GM12873 (cell line): ENCODE results near the gene TNFRSF8.

Experiments used
- TF ChIP-seq, protein P1 (sequence below): IDR thresholded peaks from 2 replicates; pipeline ENCODE4 v1.5.1; 2012; ENCODE audit warnings: low read depth, mild to moderate bottlenecking, moderate library complexity, low read length, control low read depth; ENCODE audit not compliant: insufficient read depth; ENCODE audit errors: missing control alignments

TNFRSF8 gene

DNA sequence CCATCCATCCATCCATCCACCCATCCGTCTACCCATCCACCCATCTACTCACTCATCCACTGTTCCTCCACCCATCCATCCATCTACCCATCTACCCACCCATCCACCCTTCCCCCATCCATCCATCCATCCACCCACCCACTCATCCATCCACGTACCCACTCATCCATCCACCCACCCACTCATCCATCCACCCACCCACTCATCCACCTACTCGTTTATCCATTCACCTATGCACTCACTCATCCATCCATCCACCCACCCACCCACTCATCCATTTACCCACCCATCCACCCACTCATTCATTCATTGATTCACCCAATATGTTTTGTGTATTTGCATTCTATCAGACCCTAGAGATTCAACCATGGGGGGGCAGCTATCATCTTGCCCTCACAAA is 27.2 kb downstream of the TNFRSF8 start:
- TF ChIP-seq, protein P1, sequence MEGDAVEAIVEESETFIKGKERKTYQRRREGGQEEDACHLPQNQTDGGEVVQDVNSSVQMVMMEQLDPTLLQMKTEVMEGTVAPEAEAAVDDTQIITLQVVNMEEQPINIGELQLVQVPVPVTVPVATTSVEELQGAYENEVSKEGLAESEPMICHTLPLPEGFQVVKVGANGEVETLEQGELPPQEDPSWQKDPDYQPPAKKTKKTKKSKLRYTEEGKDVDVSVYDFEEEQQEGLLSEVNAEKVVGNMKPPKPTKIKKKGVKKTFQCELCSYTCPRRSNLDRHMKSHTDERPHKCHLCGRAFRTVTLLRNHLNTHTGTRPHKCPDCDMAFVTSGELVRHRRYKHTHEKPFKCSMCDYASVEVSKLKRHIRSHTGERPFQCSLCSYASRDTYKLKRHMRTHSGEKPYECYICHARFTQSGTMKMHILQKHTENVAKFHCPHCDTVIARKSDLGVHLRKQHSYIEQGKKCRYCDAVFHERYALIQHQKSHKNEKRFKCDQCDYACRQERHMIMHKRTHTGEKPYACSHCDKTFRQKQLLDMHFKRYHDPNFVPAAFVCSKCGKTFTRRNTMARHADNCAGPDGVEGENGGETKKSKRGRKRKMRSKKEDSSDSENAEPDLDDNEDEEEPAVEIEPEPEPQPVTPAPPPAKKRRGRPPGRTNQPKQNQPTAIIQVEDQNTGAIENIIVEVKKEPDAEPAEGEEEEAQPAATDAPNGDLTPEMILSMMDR, result no peak

- TF ChIP-seq, protein P1, result no peak
Measured at GRCh38 chr1:12091191-12091590, 28.1 kb downstream of the TNFRSF8 start.

DNA sequence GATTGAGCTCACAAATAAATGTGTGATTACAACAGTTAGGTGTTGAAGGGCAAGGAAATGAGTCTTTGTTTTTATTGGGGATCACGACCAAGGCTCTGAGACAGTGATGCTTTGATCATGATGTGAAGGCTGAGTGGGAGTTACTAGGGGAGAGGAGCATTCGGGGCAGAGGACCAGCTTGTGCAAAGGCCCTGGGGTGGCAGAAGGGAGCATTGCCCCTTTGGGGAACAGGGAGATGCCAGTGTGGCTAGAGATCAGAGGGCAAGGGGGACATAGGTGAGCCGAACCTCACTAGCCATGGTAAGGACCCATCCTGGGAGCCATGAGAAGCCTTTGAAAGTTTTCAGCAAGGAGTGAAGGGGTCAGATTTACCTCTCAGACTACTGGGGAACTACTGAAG is 31.1 kb downstream of the TNFRSF8 start:
- TF ChIP-seq, protein P1, result no peak

GRCh38 chr1:12095452-12096263 is 32.6 kb downstream of the TNFRSF8 start:
- TF ChIP-seq, protein P1, result no peak

GRCh38 chr1:12096615-12097014 is 33.5 kb downstream of the TNFRSF8 start:
- TF ChIP-seq, protein P1, result no peak

- TF ChIP-seq, protein P1, result no peak
Measured at GRCh38 chr1:12097321-12097720, 34.2 kb downstream of the TNFRSF8 start.

- TF ChIP-seq, protein P1, result no peak
Measured at GRCh38 chr1:12098786-12099185, 35.7 kb downstream of the TNFRSF8 start.
